Neural progenitor cell (in vitro differentiated cells): ENCODE results near the gene NCKAP5L. TPM values are rescaled to one million over a fixed set of nuclear protein-coding genes. Genes with fewer than 3 reads are reported as not detected.

Source experiments
- DNase-seq: peaks from one replicate; pipeline ENCODE4 v3.0.0-alpha.2; 2016; ENCODE audit warnings: low spot score
- H2AFZ ChIP-seq: fragments of 200-600 bp; sonication (generic); replicated peaks from 2 replicates; pipeline ENCODE4 v1.6.1; 2016; ENCODE audit warnings: antibody characterized with exemption
- H3F3A ChIP-seq: fragments of 200-600 bp; sonication (generic); 2 replicates; pipeline ENCODE4 v1.6.1; 2016; ENCODE audit warnings: antibody characterized with exemption, low read depth
- H3K27ac ChIP-seq: fragments of 200-600 bp; sonication (generic); 2 replicates; pipeline ENCODE4 v1.5.1; 2016; ENCODE audit warnings: mild to moderate bottlenecking
- H3K27me3 ChIP-seq: fragments of 200-600 bp; sonication (generic); 2 replicates; pipeline ENCODE4 v1.6.1; 2016; ENCODE audit warnings: mild to moderate bottlenecking, moderate library complexity
- H3K36me3 ChIP-seq: fragments of 200-600 bp; sonication (generic); 2 replicates; pipeline ENCODE4 v1.5.1; 2016
- H3K4me1 ChIP-seq: fragments of 200-600 bp; sonication (generic); 2 replicates; pipeline ENCODE4 v1.6.1; 2016; ENCODE audit warnings: mixed run types
- H3K4me2 ChIP-seq: fragments of 200-600 bp; sonication (generic); 2 replicates; pipeline ENCODE4 v1.6.1; 2016
- H3K4me3 ChIP-seq: fragments of 200-600 bp; sonication (generic); 2 replicates; pipeline ENCODE4 v1.5.1; 2016
- H3K79me2 ChIP-seq: fragments of 200-600 bp; sonication (generic); 2 replicates; pipeline ENCODE4 v1.6.1; 2016; ENCODE audit warnings: low read depth
- H3K9ac ChIP-seq: fragments of 200-600 bp; sonication (generic); 2 replicates; pipeline ENCODE4 v1.6.1; 2016
- H3K9me3 ChIP-seq: fragments of 200-600 bp; sonication (generic); 2 replicates; pipeline ENCODE4 v1.5.1; 2016; ENCODE audit warnings: low read depth
- H4K20me1 ChIP-seq: fragments of 200-600 bp; sonication (generic); 2 replicates; pipeline ENCODE4 v1.6.1; 2016; ENCODE audit warnings: low read depth
- H3K27ac Mint-ChIP-seq: 3 replicates; pipeline ENCODE4 v1.8.0; 2021; ENCODE audit warnings: mixed read lengths
- H3K27me3 Mint-ChIP-seq: 2 replicates; pipeline ENCODE4 v1.8.0; 2022; ENCODE audit warnings: low read depth, mild to moderate bottlenecking, inconsistent platforms, moderate library complexity, mixed read lengths; ENCODE audit not compliant: insufficient read depth
- H3K36me3 Mint-ChIP-seq: 3 replicates; pipeline ENCODE4 v1.8.0; 2021; ENCODE audit warnings: mixed read lengths
- H3K4me1 Mint-ChIP-seq: 3 replicates; pipeline ENCODE4 v1.8.0; 2021; ENCODE audit warnings: mixed read lengths
- H3K4me3 Mint-ChIP-seq: 3 replicates; pipeline ENCODE4 v1.8.0; 2021; ENCODE audit warnings: mild to moderate bottlenecking, moderate library complexity, mixed read lengths
- H3K9me3 Mint-ChIP-seq: 3 replicates; pipeline ENCODE4 v1.8.0; 2020; ENCODE audit warnings: mixed read lengths
- CTCF ChIP-seq: fragments of 200-600 bp; sonication (generic); IDR thresholded peaks from 2 replicates; pipeline ENCODE4 v1.5.1; 2017; ENCODE audit warnings: antibody characterized with exemption, mild to moderate bottlenecking
- EZH2 ChIP-seq: fragments of 200-600 bp; sonication (generic); IDR thresholded peaks from 2 replicates; pipeline ENCODE4 v1.6.1; 2017; ENCODE audit warnings: antibody characterized with exemption, mild to moderate bottlenecking, moderate library complexity
- EZH2phosphoT487 ChIP-seq: fragments of 200-600 bp; sonication (generic); IDR thresholded peaks from 2 replicates; pipeline ENCODE4 v1.6.1; 2017; ENCODE audit warnings: antibody characterized with exemption
- total RNA-seq: library from RNA; depleted of rRNA; stranded (reverse); fragments of >200 nt; gene quantifications from 2 replicates; pipeline ENCODE4 v1.2.3, GENCODE V29; 2015; ENCODE audit warnings: low replicate concordance

The NCKAP5L gene
- total RNA-seq, 1 donor from 2014 or later, result 5.6 TPM

GRCh38 chr12:49823350-49823749, 4.9 kb downstream of the NCKAP5L start:
- H3K36me3 Mint-ChIP-seq, result peaks cover 13% of the 10 kb centered on the region
- Histone ChIP-seq H3K9ac (no peak overlapping the region), H2AFZ (no peak overlapping the region), H3K27me3 (no peaks in the 10 kb centered on the region), H3K36me3 (no peaks in the 10 kb centered on the region), H3F3A (peaks cover 35% of the 10 kb centered on the region), H3K79me2 (peaks cover 39% of the 10 kb centered on the region), H3K4me1 (peaks cover 37% of the 10 kb centered on the region), H3K27ac (no peak overlapping the region), H3K4me3 (no peak overlapping the region), H4K20me1 (peaks cover 85% of the 10 kb centered on the region), H3K9me3 (no peaks in the 10 kb centered on the region), H3K4me2 (no peak overlapping the region)
- H3K27me3 Mint-ChIP-seq, result peaks cover 5% of the 10 kb centered on the region
- TF ChIP-seq CTCF, result no peak
- no peak for TF ChIP-seq EZH2phosphoT487
- TF ChIP-seq EZH2, result no peak
- peaks cover 26% of the 10 kb centered on the region for H3K4me1 Mint-ChIP-seq
- no peak for DNase-seq
- no peaks in the 10 kb centered on the region for H3K9me3 Mint-ChIP-seq
- H3K4me3 Mint-ChIP-seq, result no peak overlapping the region
- H3K27ac Mint-ChIP-seq, result no peak overlapping the region

- Histone ChIP-seq H3K36me3 (no peaks in the 10 kb centered on the region), H4K20me1 (peaks cover 83% of the 10 kb centered on the region), H3K4me3 (no peak overlapping the region), H3K4me1 (peaks cover 34% of the 10 kb centered on the region), H3K27ac (no peak overlapping the region), H3F3A (peaks cover 24% of the 10 kb centered on the region), H3K4me2 (no peak overlapping the region), H3K9ac (no peak overlapping the region), H2AFZ (no peak overlapping the region), H3K9me3 (no peaks in the 10 kb centered on the region), H3K79me2 (peaks cover 32% of the 10 kb centered on the region), H3K27me3 (no peaks in the 10 kb centered on the region)
- Mint-ChIP-seq H3K9me3 (no peaks in the 10 kb centered on the region), H3K4me3 (no peak overlapping the region), H3K4me1 (peaks cover 21% of the 10 kb centered on the region), H3K27me3 (peaks cover 4% of the 10 kb centered on the region), H3K27ac (no peak overlapping the region), H3K36me3 (peaks cover 21% of the 10 kb centered on the region)
- TF ChIP-seq EZH2phosphoT487, result no peak
- no peak for TF ChIP-seq CTCF
- no peak for TF ChIP-seq EZH2
- peak; percentile 54 for DNase-seq
Observed at GRCh38 chr12:49821373-49822287, 6.6 kb downstream of the NCKAP5L start.

- no peak for TF ChIP-seq CTCF
- no peak for TF ChIP-seq EZH2phosphoT487
- TF ChIP-seq EZH2, result no peak
- Histone ChIP-seq H3K27me3 (no peaks in the 10 kb centered on the region), H3K4me3 (no peak overlapping the region), H2AFZ (no peak overlapping the region), H3K27ac (no peak overlapping the region), H3K4me2 (no peak overlapping the region), H3K79me2 (peaks cover 26% of the 10 kb centered on the region), H3K9ac (no peak overlapping the region), H3K36me3 (no peaks in the 10 kb centered on the region), H3K9me3 (no peaks in the 10 kb centered on the region), H3F3A (peaks cover 12% of the 10 kb centered on the region), H4K20me1 (peaks cover 69% of the 10 kb centered on the region), H3K4me1 (peaks cover 17% of the 10 kb centered on the region)
- no peak for DNase-seq
- Mint-ChIP-seq H3K27me3 (peaks cover 2% of the 10 kb centered on the region), H3K36me3 (peaks cover 32% of the 10 kb centered on the region), H3K4me3 (no peak overlapping the region), H3K27ac (no peak overlapping the region), H3K4me1 (peaks cover 10% of the 10 kb centered on the region), H3K9me3 (peaks cover 4% of the 10 kb centered on the region)
Observed at GRCh38 chr12:49819786-49820185, 8.4 kb downstream of the NCKAP5L start.
